Stimulated activated CD8-positive, alpha-beta memory T cell treated with anti-CD3 and anti-CD28 coated beads, Interleukin-15, amount 100 ng/mL, for 1 hour (primary cell): ENCODE data around the gene IL4R.
"Not testable (repeated sequence)": the region's sequence is repeated elsewhere in the genome, so short reads cannot be mapped to it uniquely, and the experiment has no call there.

Experiments used
- DNase-seq: peaks from one replicate; pipeline ENCODE4 v3.0.0-alpha.2; 2020; ENCODE audit warnings: low read depth

IL4R gene

GRCh38 chr16:27381974-27382855 is 68.4 kb downstream of the IL4R start:
- DNase-seq, result no peak

GRCh38 chr16:27383556-27384243 is 69.9 kb downstream of the IL4R start:
- DNase-seq, result no peak

DNA sequence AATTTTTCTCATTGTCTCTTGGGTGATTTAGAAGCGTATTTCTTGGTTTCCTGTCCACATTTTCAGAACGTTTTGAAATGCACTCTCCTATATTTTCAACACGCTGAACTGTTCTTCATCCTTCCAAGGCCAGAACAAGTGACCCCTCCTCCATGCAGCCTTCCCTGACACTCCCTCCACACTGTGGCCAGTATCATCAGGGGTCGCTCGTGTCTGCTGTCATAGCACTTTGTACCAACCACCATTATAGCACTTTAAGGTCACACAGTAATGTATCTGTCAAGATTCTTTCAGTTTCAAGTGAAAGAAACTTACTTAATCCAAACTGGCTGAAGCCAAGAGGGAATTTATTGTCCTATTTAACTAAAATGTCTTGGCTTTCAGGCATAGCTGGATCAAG is 70.7 kb downstream of the IL4R start:
- DNase-seq, result no peak

DNA sequence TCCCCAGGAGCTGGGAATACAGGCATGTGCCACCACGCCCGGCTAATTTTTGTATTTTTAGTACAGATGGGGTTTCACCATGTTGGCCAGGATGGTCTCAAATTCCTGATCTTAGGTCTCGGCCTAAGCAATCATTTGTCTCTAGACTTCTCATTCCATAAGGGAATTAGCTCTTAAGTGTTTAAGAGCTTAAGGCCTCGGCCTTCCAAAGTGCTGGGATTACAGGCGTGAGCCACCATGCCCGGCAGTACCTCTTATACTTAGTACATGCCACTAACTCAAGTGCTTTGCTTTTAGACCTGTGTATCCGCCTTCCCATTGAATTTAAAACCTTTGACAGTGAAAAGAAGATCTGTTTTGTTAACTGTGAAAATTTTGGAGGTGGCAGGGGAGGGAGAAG is 71.6 kb downstream of the IL4R start:
- DNase-seq, result no peak

DNA sequence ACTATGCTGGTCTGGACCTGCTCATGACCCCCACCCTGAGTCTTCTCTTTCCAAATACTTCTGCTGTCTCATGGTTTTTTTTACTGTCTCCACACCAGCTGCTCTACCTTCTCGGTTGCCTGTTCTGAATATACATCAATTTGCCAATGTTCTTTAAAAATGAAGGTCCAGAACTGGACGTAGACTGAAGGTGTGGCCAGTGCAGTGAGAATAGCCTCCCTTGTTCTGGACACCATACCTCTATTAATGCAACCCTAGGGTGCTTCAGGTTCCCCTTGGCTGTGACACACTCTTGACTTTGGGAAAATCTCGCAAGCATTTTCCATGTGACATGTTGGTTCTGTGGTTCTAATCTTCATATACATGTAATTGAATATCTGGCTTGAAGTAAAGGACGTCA is 72.9 kb downstream of the IL4R start:
- DNase-seq, result no peak

GRCh38 chr16:27387724-27388123 is 74.0 kb downstream of the IL4R start:
- no peak for DNase-seq

- no peak for DNase-seq
These were observed 75.6 kb downstream of the IL4R start for GRCh38 chr16:27389272-27389961.

- DNase-seq, result no peak
These were observed 76.4 kb downstream of the IL4R start for GRCh38 chr16:27390151-27390550.

GRCh38 chr16:27392671-27393070 is 78.9 kb downstream of the IL4R start:
- no peak for DNase-seq

DNA sequence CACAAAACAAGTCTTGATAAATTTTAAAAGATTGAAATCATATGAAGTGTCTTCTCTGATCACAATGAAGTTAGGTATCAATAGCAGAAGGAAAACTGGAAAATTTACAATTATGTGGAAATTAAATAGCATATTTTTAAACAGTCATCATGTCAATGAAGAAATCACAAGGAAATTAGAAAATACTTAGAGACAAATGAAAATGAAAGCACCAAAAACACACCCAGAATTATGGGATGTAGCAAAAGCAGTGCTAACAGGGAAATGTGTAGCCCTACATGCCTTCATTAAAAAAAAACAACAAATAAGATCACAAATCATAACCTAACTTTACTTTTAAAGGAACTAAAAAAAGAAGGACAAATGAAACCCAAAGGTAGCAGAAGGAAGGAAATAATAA is 80.7 kb downstream of the IL4R start:
- no peak for DNase-seq

GRCh38 chr16:27398341-27398893 is 84.6 kb downstream of the IL4R start:
- not testable (repeated sequence) for DNase-seq

- no peak for DNase-seq
These were observed 85.4 kb downstream of the IL4R start for GRCh38 chr16:27398894-27399853.

DNA sequence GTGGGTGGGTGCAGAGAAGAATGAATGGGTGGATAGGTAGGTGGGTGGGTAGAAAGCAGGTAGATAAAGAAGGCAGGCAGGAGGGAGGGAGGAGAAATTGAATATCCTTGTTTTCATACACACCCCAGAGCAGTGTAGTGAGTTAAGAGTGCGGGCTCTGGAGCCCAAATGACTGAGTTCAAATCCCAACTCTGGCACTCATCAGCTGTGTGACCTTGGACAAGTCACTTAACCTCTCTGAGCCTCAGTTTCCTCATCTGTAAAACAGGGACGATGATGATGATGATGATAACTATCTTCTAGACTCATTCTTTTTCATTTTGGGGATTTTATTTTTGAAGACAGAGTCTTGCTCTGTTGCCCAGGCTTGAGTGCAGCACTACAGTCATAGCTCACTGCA is 86.2 kb downstream of the IL4R start:
- DNase-seq, result no peak

DNA sequence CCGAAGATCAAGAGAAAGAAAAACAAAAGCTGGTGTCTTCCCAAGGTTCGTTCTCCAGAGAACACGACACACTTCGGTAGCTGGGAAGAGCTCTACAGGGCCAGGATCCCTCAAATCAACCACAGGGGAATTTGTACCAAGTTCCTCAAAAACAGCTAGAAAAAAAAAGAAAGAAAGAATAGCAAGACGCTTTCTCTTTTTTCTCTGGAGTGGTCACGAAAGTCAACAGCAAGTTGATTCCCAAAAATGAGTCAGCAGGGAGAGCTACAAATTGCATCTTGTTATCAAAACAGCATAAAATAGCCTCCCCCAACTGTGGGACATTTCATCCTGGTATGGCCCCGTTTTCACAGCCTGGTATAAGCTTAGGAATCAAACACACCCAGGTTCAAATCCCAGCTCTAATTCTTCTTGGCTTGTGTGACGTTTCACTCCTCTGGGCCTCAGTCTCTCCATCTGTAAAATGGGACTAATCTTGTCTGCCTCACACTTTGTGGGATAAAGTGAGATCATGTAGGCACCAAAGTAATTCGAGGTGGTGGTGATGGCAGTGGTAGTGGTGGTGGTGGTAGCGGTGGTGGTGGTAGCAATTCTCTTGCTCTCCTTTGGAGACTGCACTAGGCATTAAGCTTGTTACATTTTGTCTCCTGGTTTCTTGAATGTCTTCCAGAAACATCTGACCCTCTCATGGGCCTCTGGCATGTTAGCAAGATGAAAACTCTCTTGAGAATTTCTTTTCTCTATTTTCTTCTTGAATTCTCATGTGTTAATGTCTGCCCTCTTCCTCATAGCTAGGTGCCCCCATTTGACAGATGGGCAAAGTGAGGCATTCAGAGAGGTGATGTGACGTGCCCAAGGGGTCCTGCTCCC is 87.2 kb downstream of the IL4R start:
- DNase-seq, result no peak

DNA sequence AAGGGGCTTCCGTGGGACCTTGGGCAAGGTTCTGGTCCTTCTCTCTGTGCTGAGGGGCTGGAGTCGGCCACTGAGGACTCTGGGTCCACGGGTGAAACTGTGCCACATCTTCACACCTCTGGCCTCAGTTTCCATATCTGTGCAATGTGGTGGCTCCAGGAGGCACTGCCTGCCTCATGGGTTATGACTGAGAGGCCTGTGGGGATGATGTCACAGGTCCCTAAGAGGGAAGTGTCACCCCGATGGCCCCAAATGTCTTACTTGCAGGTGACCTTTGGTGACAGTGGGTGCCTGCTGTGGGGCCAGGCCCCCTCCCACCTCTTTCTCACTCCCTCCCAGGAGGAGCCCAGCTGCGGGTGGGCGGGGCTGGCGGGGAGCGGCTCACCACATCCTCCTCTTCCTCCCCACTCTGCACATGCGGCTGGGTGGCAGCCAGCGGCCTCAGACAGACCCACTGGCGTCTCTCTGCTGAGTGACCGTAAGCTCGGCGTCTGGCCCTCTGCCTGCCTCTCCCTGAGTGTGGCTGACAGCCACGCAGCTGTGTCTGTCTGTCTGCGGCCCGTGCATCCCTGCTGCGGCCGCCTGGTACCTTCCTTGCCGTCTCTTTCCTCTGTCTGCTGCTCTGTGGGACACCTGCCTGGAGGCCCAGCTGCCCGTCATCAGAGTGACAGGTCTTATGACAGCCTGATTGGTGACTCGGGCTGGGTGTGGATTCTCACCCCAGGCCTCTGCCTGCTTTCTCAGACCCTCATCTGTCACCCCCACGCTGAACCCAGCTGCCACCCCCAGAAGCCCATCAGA is 88.2 kb downstream of the IL4R start, which contains the start of gene IL21R:
Gene IL21R (plus strand): TSS at position 407 of the 801 bp plus-strand sequence. CDS start 27,898 bp downstream, outside the sequence.
- peak; percentile 66 for DNase-seq

DNA sequence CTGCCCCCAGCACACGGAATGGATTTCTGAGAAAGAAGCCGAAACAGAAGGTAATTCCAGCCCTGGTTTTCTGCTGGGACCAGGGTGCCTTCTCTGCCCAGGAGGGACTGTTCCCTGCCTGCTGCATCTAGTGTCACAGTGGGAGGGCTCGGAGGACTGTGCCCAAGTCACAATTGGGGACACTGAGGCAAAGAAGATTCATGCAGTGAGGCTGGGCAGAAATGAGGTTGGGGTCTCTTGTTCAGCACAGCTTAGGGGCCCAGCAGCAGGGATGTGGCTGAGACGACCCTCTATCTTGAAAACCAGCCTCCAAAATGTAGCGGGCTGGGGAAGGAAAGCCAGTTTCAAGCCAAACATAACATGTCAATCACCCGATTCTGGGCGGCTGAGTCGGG is 88.8 kb downstream of the IL4R start:
- no peak for DNase-seq

GRCh38 chr16:27402964-27403600 is 89.3 kb downstream of the IL4R start:
- no peak for DNase-seq

DNA sequence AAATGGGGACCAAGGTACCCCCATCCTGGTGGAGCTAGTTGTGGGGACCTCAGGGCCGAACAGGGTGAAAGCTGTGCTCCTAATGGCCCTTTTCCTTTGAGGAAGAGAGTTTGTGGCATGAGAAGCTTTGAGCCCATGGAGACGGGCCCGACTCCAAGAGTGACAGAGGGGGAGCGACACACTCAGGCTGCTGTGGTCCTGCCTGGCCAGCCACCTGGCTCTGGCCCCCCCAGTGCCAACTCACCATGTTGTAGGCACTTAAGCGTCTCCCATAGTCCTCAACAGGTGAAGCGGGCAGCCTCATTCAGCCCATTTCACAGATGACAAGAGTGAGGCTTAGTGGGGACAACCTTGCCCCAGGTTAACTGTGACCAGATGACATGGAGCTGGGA is 89.8 kb downstream of the IL4R start:
- no peak for DNase-seq
